GM21737 (cell line): ENCODE measurements around the gene SHC4.
"Not testable (repeated sequence)": the region's sequence is repeated elsewhere in the genome, so short reads cannot be mapped to it uniquely, and the experiment has no call there.

Experiments used
- ATAC-seq: cut with Tn5 transposase; IDR thresholded peaks from one replicate; pipeline ENCODE4 v1.9.1; 2021; ENCODE audit warnings: mild to moderate bottlenecking, moderate library complexity; ENCODE audit not compliant: unreplicated experiment

SHC4 gene

DNA sequence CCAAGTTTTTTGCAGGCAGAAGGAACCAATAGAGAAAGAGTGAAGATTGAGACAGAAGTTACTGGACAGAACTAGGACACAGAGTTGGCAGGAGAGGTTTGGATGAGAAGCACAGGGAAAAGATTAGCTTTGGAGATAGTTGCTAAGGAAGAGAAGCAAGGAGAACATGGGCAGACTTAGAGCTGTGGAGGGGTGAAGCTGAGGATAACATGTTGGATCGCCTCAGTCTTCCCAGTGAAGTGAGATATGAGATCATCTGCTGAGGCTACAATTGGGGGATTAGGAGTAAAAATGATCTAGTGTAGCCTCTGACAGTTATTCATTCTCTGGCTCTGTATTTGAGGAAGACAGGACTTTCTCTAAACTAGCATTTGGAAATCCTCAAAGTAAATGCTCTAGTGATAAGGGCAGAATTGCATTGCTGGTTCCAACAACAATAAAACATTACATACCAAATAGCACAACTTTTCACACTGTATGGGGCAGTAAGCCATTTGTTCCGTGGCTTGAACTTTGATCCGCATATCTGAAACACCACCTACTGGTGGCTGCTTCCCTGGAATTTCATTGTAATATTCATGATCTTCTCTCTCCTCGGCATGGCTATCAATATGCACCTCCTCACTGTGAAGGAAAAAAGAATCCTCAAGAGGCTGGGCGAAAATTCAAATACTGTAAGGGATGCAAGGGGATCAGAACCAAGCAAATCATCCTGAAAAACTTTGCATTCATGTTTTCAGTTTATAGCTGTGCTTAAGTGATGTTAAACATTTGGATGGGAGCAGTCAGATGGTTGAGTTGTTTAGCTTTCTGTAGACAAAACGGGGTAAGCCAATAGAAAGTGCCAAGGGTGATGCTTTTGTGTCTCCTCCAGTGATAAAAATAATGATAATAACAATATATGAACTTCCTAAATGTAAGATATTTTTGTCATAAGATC lies 107.9 kb downstream of the SHC4 start:
- ATAC-seq = no peak

DNA sequence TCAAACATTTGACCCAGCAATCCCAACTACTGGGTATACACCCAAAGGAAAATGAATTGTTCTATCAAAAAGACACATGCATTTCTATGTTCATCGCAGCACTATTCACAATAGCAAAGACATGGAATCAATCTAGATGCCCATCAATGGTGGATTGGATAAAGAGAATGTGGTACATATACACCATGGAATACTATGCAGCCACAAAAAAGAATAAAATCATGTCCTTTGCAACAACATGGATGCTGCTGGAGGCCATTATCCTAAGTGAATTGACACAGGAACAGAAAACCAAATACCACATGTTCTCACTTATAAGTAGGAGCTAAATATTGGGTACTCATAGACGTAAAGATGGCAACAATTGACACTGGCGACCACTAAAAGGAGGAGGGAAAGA lies 109.3 kb downstream of the SHC4 start:
- ATAC-seq = not testable (repeated sequence)

GRCh38 chr15:48851956-48852355 lies 111.8 kb downstream of the SHC4 start:
- no peak for ATAC-seq

- no peak for ATAC-seq
Observed at GRCh38 chr15:48850648-48851047, 113.1 kb downstream of the SHC4 start.

DNA sequence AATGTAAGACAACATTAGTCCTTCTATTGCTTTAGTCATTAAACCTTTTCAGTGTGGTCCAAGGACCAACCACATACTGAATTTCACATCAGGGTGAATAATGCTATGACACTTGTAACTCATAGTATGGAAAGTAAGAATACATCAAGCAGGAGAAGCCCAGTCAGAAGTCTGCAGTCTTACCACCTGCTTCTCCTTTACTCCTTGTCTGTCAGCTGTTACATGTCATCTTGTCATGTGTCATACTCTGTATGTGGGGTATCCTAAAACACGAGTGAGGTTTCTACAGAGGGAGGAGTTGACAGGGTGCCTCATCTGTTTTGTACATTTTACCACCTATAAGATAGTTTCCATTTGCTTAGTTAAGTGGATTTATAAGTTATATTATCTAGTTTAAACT lies 118.6 kb downstream of the SHC4 start:
- no peak for ATAC-seq

- no peak for ATAC-seq
Observed at GRCh38 chr15:48842501-48842900, 121.2 kb downstream of the SHC4 start.

- no peak for ATAC-seq
Observed at GRCh38 chr15:48834756-48835155, 129.0 kb downstream of the SHC4 start.

- ATAC-seq = no peak
Observed at GRCh38 chr15:48833526-48834239, 130.0 kb downstream of the SHC4 start.

DNA sequence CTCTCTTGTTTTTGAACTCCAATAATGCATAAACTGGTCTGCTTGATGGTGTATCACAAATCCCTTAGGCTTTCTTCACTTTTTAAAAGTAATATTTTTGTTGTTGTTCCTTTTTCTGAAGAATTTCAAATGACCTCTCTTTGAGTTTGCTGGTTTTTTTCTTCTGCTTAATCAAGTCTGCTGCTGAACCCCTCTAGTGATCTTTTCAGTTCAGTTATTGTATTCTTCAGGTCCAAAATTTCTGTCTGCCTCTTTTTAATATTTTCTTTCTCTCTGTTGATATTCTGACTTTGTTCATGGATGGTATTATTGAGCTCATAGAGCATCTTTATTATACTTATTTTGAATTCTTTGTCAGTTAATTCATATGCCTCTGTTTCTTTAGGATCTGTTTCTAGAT lies 131.1 kb downstream of the SHC4 start:
- ATAC-seq = no peak

DNA sequence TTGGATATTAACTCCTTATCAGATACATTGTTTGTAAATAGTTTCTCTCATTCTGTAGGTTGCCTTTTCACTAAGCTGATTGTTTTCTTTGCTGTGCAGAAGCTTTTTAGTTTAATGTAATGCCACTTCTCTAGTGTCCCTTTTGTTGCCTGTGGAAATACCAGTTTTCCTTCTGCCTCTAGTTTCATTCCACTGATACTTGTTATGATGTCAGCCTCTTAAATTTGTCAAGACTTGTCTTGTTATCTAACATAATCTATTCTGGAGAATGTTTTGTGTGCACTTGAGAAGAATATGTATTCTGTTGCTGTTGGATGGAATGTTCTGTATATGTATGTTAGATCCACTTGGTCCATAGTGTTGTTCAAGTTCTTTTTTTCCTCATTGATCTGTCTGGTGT lies 134.8 kb downstream of the SHC4 start:
- ATAC-seq = no peak

DNA sequence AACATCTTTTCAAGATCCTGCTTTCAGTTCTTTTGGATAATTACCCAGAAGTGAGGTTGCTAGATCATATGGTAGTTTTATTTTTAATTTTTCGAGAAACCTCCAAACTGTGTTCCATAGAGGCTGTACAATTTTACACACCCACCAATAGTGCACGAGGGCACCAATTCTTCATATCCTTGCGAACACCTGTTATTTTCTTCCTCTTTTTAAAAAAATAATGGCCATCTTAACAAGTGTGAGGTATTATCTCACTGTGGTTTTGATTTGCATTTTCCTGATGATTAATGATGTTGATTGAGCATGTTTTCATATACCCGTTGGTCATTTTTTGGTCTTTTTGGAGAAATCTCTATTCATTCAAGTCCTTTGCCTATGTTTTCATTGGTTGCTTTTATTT lies 135.2 kb downstream of the SHC4 start:
- ATAC-seq = no peak

GRCh38 chr15:48825075-48825474 lies 138.6 kb downstream of the SHC4 start:
- ATAC-seq = no peak

GRCh38 chr15:48823706-48824105 lies 140.0 kb downstream of the SHC4 start:
- ATAC-seq = no peak

DNA sequence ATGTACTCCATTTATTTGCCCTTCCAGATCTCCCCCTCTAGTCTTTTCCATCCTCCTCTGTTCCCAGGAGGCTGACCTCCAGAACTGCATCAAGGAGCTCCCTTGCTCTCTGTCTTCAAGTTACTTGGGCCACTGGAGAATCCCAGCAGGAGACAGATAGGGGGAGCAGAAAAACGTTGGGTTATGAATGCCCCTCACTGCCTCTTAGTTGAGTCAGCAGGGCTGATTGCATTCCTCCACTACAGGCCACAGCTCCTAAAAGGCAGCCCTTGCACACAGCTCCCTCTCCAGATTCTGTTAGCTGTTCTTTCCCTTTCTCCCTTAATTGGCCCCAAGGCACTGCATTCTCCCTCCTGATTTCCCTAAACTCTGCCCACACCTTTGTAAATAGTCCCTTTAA lies 140.5 kb downstream of the SHC4 start:
- ATAC-seq = no peak

GRCh38 chr15:48814286-48814685 lies 149.4 kb downstream of the SHC4 start:
- ATAC-seq = no peak

GRCh38 chr15:48811325-48811958 lies 152.3 kb downstream of the SHC4 start:
- ATAC-seq = no peak

DNA sequence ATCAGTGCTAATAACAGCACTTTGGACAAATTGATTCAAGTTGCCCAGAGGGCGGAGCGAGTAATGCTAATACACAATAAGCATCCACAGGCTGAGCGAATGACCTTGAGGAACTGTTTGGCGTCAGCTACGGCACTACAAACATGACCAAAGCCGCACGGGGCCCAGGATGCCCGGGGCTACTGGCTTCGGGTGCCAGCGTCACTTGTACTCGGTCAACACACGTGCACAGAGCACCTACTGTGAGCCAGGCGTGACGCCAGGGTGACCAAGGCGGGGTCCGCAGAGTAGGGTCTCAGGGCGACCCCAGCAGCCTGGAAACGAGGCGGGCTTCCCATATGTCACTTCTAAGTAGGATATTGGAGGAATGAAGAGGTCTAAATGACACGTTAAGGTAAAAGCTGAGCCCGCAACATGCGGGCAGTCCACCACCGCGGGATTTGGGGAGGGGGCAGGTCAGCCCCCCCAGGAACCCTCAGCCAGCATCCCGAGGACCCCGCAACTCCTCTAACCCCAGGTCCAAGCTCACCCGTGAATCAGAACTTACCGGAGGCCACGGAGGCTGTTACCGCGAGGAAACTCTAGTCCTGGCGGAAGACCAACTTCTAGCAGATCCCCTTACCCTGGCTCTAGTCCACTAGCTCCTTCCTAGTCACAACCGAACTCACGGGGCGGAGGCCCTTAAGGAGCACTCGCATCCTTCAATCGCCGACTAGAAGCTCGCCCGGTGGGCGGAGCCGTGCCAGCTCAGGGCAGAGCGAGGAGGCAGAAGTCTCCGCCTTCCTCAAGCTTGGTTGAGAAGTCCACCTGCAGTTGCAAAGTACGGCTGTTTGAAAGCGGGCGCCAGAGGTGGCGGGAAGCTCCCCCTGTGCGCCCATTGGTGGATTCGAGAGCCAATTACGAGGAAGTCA lies 153.1 kb downstream of the SHC4 start, which contains the start of gene CEP152:
Gene CEP152 (minus strand): TSS at position 656 of the 911 bp plus-strand sequence. CDS start 5,420 bp downstream, outside the sequence.
- ATAC-seq = peak; percentile 97

GRCh38 chr15:48806151-48806550 lies 157.6 kb downstream of the SHC4 start:
- no peak for ATAC-seq

- ATAC-seq = no peak
Observed at GRCh38 chr15:48805591-48805990, 158.1 kb downstream of the SHC4 start.

GRCh38 chr15:48803877-48804276 lies 159.8 kb downstream of the SHC4 start:
- ATAC-seq = no peak
